Natural killer cell treated with Interleukin-12 subunit alpha and Interleukin-12 subunit beta and Interleukin-15 and Interleukin-18, amount 100 ng/mL, for 72 hours (primary cell): ENCODE data around the gene GPR31. TPM values are rescaled to one million over a fixed set of nuclear protein-coding genes. Genes with fewer than 3 reads are reported as not detected.

Experiments
- ATAC-seq, 2 donors: fragments of 150-1000 bp; cut with Tn5 transposase in 1 of 2; sonication (Bioruptor Pico), chemical (Tn5 transposase) in 1 of 2; 2 replicates each; pipeline ENCODE4 v1.10.0; 2021
- DNase-seq: peaks from one replicate; pipeline ENCODE4 v3.0.0; 2022; ENCODE audit warnings: low spot score
- H3K27ac Mint-ChIP-seq, 2 donors: 1 replicate in 1 of 2; 2 replicates in 1 of 2; pipeline ENCODE4 v1.8.0; 2022; ENCODE audit warnings: mixed read lengths in 2 of 2, mild to moderate bottlenecking in 1 of 2, moderate library complexity in 1 of 2
- H3K27me3 Mint-ChIP-seq, 2 donors: 1 replicate in 1 of 2; 2 replicates in 1 of 2; pipeline ENCODE4 v1.8.0; 2022; ENCODE audit warnings: mixed read lengths in 2 of 2
- H3K36me3 Mint-ChIP-seq: one replicate; pipeline ENCODE4 v1.8.0; 2022; ENCODE audit warnings: mixed read lengths
- H3K4me1 Mint-ChIP-seq, 2 donors: 1 replicate in 1 of 2; 2 replicates in 1 of 2; pipeline ENCODE4 v1.8.0; 2022; ENCODE audit warnings: low read depth in 2 of 2, mixed read lengths in 2 of 2, mild to moderate bottlenecking in 1 of 2
- H3K4me3 Mint-ChIP-seq: one replicate; pipeline ENCODE4 v1.8.0; 2022; ENCODE audit warnings: mixed read lengths
- H3K9me3 Mint-ChIP-seq: 2 replicates; pipeline ENCODE4 v1.8.0; 2022; ENCODE audit warnings: mixed read lengths
- total RNA-seq, 2 donors: library from RNA; stranded (reverse); gene quantifications; one replicate each; pipeline ENCODE4 v1.2.3, GENCODE V29; 2022

The GPR31 gene
- total RNA-seq, 2 donors from 2014 or later = not detected

- H3K36me3 Mint-ChIP-seq = no peaks in the 10 kb centered on the region
- H3K27me3 Mint-ChIP-seq = peaks cover 0 to 5% of the 10 kb centered on the region in 2 donors
- no peak overlapping the region for H3K4me3 Mint-ChIP-seq
- H3K9me3 Mint-ChIP-seq = no peaks in the 10 kb centered on the region
- H3K4me1 Mint-ChIP-seq = peaks cover 36 to 44% of the 10 kb centered on the region in 2 donors
- no peak overlapping the region for H3K27ac Mint-ChIP-seq
- no peak for DNase-seq
- no peak for ATAC-seq
Measured at GRCh38 chr6:167127785-167128531, 29.8 kb downstream of the GPR31 start.

- Mint-ChIP-seq H3K4me1 (peaks cover 44 to 50% of the 10 kb centered on the region in 2 donors), H3K4me3 (no peak overlapping the region)
Measured at GRCh38 chr6:167125855-167126349, 31.9 kb downstream of the GPR31 start.

GRCh38 chr6:167125410-167125809, 32.4 kb downstream of the GPR31 start:
- H3K9me3 Mint-ChIP-seq = no peaks in the 10 kb centered on the region
- no peak for DNase-seq
- H3K27ac Mint-ChIP-seq = no peak overlapping the region
- peaks cover 0 to 5% of the 10 kb centered on the region in 2 donors for H3K27me3 Mint-ChIP-seq
- peaks cover 46 to 52% of the 10 kb centered on the region in 2 donors for H3K4me1 Mint-ChIP-seq
- no peak overlapping the region for H3K4me3 Mint-ChIP-seq
- no peaks in the 10 kb centered on the region for H3K36me3 Mint-ChIP-seq
- ATAC-seq = no peak

More at GRCh38 chr6:167125855-167126349, 31.9 kb downstream of the GPR31 start:
- Mint-ChIP-seq H3K27ac (no peak overlapping the region), H3K9me3 (no peaks in the 10 kb centered on the region), H3K27me3 (peaks cover 0 to 5% of the 10 kb centered on the region in 2 donors), H3K36me3 (no peaks in the 10 kb centered on the region)
- ATAC-seq = no peak
- no peak for DNase-seq

GRCh38 chr6:167124753-167125152, 33.0 kb downstream of the GPR31 start:
- H3K4me1 Mint-ChIP-seq = peaks cover 39 to 49% of the 10 kb centered on the region in 2 donors
- H3K9me3 Mint-ChIP-seq = no peaks in the 10 kb centered on the region
- H3K27ac Mint-ChIP-seq = no peak overlapping the region
- ATAC-seq (no peak), DNase-seq (no peak)
- H3K27me3 Mint-ChIP-seq = peaks cover 0 to 5% of the 10 kb centered on the region in 2 donors
- no peaks in the 10 kb centered on the region for H3K36me3 Mint-ChIP-seq
- H3K4me3 Mint-ChIP-seq = no peak overlapping the region

- peak within 1 kb of the TSS; percentile 79 for H3K4me3 Mint-ChIP-seq
- peaks cover 7 to 16% of the 10 kb centered on the region in 2 donors for H3K27me3 Mint-ChIP-seq
- H3K27ac Mint-ChIP-seq = peak within 1 kb of the TSS; percentile 50 to 69
- peaks cover 39 to 56% of the 10 kb centered on the region in 2 donors for H3K4me1 Mint-ChIP-seq
- no peaks in the 10 kb centered on the region for H3K9me3 Mint-ChIP-seq
- no peaks in the 10 kb centered on the region for H3K36me3 Mint-ChIP-seq
- peak; percentile 57 to 71 for ATAC-seq
- DNase-seq = no peak
Measured at GRCh38 chr6:167122827-167123657, 34.7 kb downstream of the GPR31 start, which contains the start of gene CCR6. Gene CCR6, plus strand, starts transcription at chr6:167123096. Its CDS starts 13,039 bp downstream, at chr6:167136135.

GRCh38 chr6:167122041-167122826, 35.5 kb downstream of the GPR31 start:
- no peaks in the 10 kb centered on the region for H3K9me3 Mint-ChIP-seq
- ATAC-seq (peak; percentile 73 to 75), DNase-seq (no peak)
- peaks cover 39 to 61% of the 10 kb centered on the region in 2 donors for H3K4me1 Mint-ChIP-seq
- H3K4me3 Mint-ChIP-seq = peak overlapping the region; percentile 79
- H3K36me3 Mint-ChIP-seq = no peaks in the 10 kb centered on the region
- H3K27me3 Mint-ChIP-seq = peaks cover 12 to 20% of the 10 kb centered on the region in 2 donors
- peak overlapping the region; percentile 50 to 69 for H3K27ac Mint-ChIP-seq

GRCh38 chr6:167121335-167121841, 36.4 kb downstream of the GPR31 start:
- DNase-seq (no peak), ATAC-seq (no peak)
- peaks cover 39 to 61% of the 10 kb centered on the region in 2 donors for H3K4me1 Mint-ChIP-seq
- H3K27ac Mint-ChIP-seq = peak overlapping the region; percentile 50 to 69
- H3K27me3 Mint-ChIP-seq = peaks cover 12 to 21% of the 10 kb centered on the region in 2 donors
- no peaks in the 10 kb centered on the region for H3K36me3 Mint-ChIP-seq
- no peaks in the 10 kb centered on the region for H3K9me3 Mint-ChIP-seq
- peak overlapping the region; percentile 79 for H3K4me3 Mint-ChIP-seq

GRCh38 chr6:167120583-167120903, 37.2 kb downstream of the GPR31 start:
- ATAC-seq (no peak), DNase-seq (no peak)
- Mint-ChIP-seq H3K36me3 (no peaks in the 10 kb centered on the region), H3K27ac (peak overlapping the region in 1 of 2 donors; percentile 50), H3K4me3 (no peak overlapping the region), H3K27me3 (peaks cover 12 to 22% of the 10 kb centered on the region in 2 donors), H3K4me1 (peaks cover 39 to 61% of the 10 kb centered on the region in 2 donors), H3K9me3 (no peaks in the 10 kb centered on the region)

- H3K27me3 Mint-ChIP-seq = peaks cover 12 to 25% of the 10 kb centered on the region in 2 donors
- no peak overlapping the region for H3K27ac Mint-ChIP-seq
- H3K9me3 Mint-ChIP-seq = no peaks in the 10 kb centered on the region
- H3K4me1 Mint-ChIP-seq = peaks cover 39 to 61% of the 10 kb centered on the region in 2 donors
- ATAC-seq (no peak), DNase-seq (no peak)
- no peaks in the 10 kb centered on the region for H3K36me3 Mint-ChIP-seq
- H3K4me3 Mint-ChIP-seq = no peak overlapping the region
Measured at GRCh38 chr6:167119670-167120582, 37.9 kb downstream of the GPR31 start.

- no peak overlapping the region for H3K27ac Mint-ChIP-seq
- peaks cover 34 to 57% of the 10 kb centered on the region in 2 donors for H3K4me1 Mint-ChIP-seq
- peak overlapping the region; percentile 5 for H3K4me3 Mint-ChIP-seq
- no peak for DNase-seq
- H3K9me3 Mint-ChIP-seq = no peaks in the 10 kb centered on the region
- no peak for ATAC-seq
- H3K27me3 Mint-ChIP-seq = peaks cover 14 to 25% of the 10 kb centered on the region in 2 donors
- no peaks in the 10 kb centered on the region for H3K36me3 Mint-ChIP-seq
Measured at GRCh38 chr6:167118839-167119238, 38.9 kb downstream of the GPR31 start.

GRCh38 chr6:167118006-167118405, 39.8 kb downstream of the GPR31 start:
- Mint-ChIP-seq H3K4me3 (no peak overlapping the region), H3K27me3 (peaks cover 19 to 26% of the 10 kb centered on the region in 2 donors), H3K9me3 (no peaks in the 10 kb centered on the region), H3K36me3 (no peaks in the 10 kb centered on the region), H3K4me1 (peaks cover 29 to 54% of the 10 kb centered on the region in 2 donors), H3K27ac (no peak overlapping the region)
- ATAC-seq (no peak), DNase-seq (no peak)

- ATAC-seq (no peak), DNase-seq (no peak)
- H3K27ac Mint-ChIP-seq = no peak overlapping the region
- H3K9me3 Mint-ChIP-seq = no peaks in the 10 kb centered on the region
- H3K4me3 Mint-ChIP-seq = no peak overlapping the region
- H3K4me1 Mint-ChIP-seq = peaks cover 21 to 54% of the 10 kb centered on the region in 2 donors
- peaks cover 26 to 30% of the 10 kb centered on the region in 2 donors for H3K27me3 Mint-ChIP-seq
- no peaks in the 10 kb centered on the region for H3K36me3 Mint-ChIP-seq
Measured at GRCh38 chr6:167116838-167117228, 40.9 kb downstream of the GPR31 start.
